DMS153 treated with DMSO at 0.1 percent for 48 hours (cell line): Measurements from ENCODE around the gene PTMS.
A peak's percentile ranks its signal among the peaks of the same experiment; 100 is the strongest.

Experiments used
- DNase-seq: peaks from one replicate; lab custom pipeline; 2025; ENCODE audit not compliant: unreplicated experiment; lab: John Stamatoyannopoulos, UW

The PTMS gene

GRCh38 chr12:6771509-6772330 is 5.6 kb downstream of the PTMS start:
- no peak for DNase-seq

- no peak for DNase-seq
Measured at GRCh38 chr12:6772331-6772695, 6.2 kb downstream of the PTMS start, which contains the start of gene LAG3. Gene LAG3, plus strand, starts transcription at chr12:6772520. Its CDS starts 333 bp downstream, at chr12:6772853.

GRCh38 chr12:6772726-6773589 is 6.8 kb downstream of the PTMS start:
- no peak for DNase-seq

- DNase-seq, result no peak
Measured at GRCh38 chr12:6773590-6774351, 7.6 kb downstream of the PTMS start.

GRCh38 chr12:6774499-6775062 is 8.4 kb downstream of the PTMS start:
- no peak for DNase-seq

- DNase-seq, result no peak
Measured at GRCh38 chr12:6775185-6776174, 9.3 kb downstream of the PTMS start.

GRCh38 chr12:6777386-6777785 is 11.2 kb downstream of the PTMS start:
- no peak for DNase-seq

GRCh38 chr12:6778217-6778573 is 12.0 kb downstream of the PTMS start:
- DNase-seq, result no peak

- DNase-seq, result peak; percentile 87
Measured at GRCh38 chr12:6778574-6779550, 12.7 kb downstream of the PTMS start.

- DNase-seq, result no peak
Measured at GRCh38 chr12:6779708-6780432, 13.7 kb downstream of the PTMS start.

- no peak for DNase-seq
Measured at GRCh38 chr12:6780573-6780972, 14.4 kb downstream of the PTMS start.

- no peak for DNase-seq
Measured at GRCh38 chr12:6782119-6782518, 16.0 kb downstream of the PTMS start.

GRCh38 chr12:6782850-6783566 is 16.8 kb downstream of the PTMS start:
- DNase-seq, result no peak

GRCh38 chr12:6783828-6784227 is 17.7 kb downstream of the PTMS start:
- no peak for DNase-seq

- no peak for DNase-seq
Measured at GRCh38 chr12:6784296-6784695, 18.1 kb downstream of the PTMS start.

GRCh38 chr12:6784761-6785160 is 18.6 kb downstream of the PTMS start:
- no peak for DNase-seq

- no peak for DNase-seq
Measured at GRCh38 chr12:6786416-6787094, 20.4 kb downstream of the PTMS start.
